WERI-Rb-1 (cell line): ENCODE results near the gene YBX2.

ENCODE experiments used
- DNase-seq: peaks from one replicate; pipeline ENCODE4 v3.0.0-alpha.2; 2020
- H3K27ac ChIP-seq: fragments of 250-450 bp; sonication (Bioruptor Pico); 2 replicates; pipeline ENCODE4 v1.5.1; 2020; ENCODE audit warnings: mild to moderate bottlenecking, moderate library complexity
- H3K27me3 ChIP-seq: fragments of 250-450 bp; sonication (Bioruptor Pico); 2 replicates; pipeline ENCODE4 v1.5.1; 2021; ENCODE audit warnings: mild to moderate bottlenecking, low read depth, moderate library complexity; ENCODE audit not compliant: insufficient read depth, severe bottlenecking
- H3K36me3 ChIP-seq: fragments of 250-450 bp; sonication (Bioruptor Pico); 2 replicates; pipeline ENCODE4 v1.5.1; 2020; ENCODE audit warnings: mild to moderate bottlenecking, moderate library complexity
- H3K4me3 ChIP-seq: 2 replicates; pipeline ENCODE4 v1.5.1; 2011; ENCODE audit warnings: low read depth, mild to moderate bottlenecking, control low read depth, low read length
- H3K9me3 ChIP-seq: fragments of 250-450 bp; sonication (Bioruptor Pico); 2 replicates; pipeline ENCODE4 v1.5.1; 2021; ENCODE audit warnings: mild to moderate bottlenecking, moderate library complexity; ENCODE audit not compliant: severe bottlenecking
- TF ChIP-seq, protein P1 (sequence below): IDR thresholded peaks from 2 replicates; pipeline ENCODE4 v1.5.1; 2011; ENCODE audit warnings: low read depth, mild to moderate bottlenecking, control low read depth, inconsistent platforms, low read length

Gene YBX2

DNA sequence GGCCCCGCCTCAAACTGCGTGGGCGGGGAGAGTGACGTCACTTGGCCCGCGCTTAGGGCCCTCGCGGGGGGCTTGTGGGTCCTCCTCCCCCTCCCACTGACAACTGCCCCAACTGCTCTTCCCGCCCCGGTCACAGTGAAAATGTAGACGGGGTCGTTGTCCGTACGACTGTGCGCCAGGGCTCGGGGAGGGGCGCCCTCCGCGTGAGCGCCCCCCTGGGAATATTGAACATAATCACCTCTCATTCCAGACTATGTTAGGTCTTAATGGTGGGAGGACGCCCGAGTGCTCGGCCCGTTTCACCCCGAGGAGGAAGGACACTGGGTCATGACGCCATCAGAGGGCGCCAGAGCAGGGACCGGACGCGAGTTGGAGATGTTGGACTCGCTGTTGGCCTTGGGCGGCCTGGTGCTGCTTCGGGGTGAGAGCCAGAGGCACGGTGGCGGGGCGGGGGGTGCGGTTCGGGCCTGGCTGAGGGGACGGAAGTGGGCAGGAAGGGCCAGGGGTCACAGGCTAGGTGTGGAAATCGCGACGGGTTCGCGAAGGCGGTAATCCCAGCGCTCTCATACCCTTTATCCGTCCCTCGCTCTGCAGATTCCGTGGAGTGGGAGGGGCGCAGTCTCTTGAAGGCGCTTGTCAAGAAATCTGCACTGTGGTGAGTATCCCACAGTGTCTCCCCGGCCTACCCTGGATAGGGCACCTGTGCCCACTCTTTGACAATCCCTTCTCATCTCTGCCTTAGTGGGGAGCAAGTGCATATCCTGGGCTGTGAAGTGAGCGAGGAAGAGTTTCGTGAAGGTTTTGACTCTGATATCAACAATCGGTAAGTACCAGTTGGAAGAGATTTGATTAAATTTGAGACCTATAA is 42.0 kb downstream of the YBX2 start, which contains the start of gene ELP5:
ELP5 (plus strand) TSS at position 40 of the 868 bp plus-strand sequence; CDS start at position 376, 336 bp downstream.
- peak; percentile 94 for DNase-seq
- Histone ChIP-seq H3K36me3 (peaks cover 48% of the 10 kb centered on the region), H3K27me3 (no peaks in the 10 kb centered on the region), H3K9me3 (no peaks in the 10 kb centered on the region), H3K27ac (peak within 1 kb of the TSS; percentile 98), H3K4me3 (peak within 1 kb of the TSS; percentile 75)
- TF ChIP-seq, protein P1, sequence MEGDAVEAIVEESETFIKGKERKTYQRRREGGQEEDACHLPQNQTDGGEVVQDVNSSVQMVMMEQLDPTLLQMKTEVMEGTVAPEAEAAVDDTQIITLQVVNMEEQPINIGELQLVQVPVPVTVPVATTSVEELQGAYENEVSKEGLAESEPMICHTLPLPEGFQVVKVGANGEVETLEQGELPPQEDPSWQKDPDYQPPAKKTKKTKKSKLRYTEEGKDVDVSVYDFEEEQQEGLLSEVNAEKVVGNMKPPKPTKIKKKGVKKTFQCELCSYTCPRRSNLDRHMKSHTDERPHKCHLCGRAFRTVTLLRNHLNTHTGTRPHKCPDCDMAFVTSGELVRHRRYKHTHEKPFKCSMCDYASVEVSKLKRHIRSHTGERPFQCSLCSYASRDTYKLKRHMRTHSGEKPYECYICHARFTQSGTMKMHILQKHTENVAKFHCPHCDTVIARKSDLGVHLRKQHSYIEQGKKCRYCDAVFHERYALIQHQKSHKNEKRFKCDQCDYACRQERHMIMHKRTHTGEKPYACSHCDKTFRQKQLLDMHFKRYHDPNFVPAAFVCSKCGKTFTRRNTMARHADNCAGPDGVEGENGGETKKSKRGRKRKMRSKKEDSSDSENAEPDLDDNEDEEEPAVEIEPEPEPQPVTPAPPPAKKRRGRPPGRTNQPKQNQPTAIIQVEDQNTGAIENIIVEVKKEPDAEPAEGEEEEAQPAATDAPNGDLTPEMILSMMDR, result 0 out of 2 replicates have a peak, but pooled peaks have one; percentile 24

DNA sequence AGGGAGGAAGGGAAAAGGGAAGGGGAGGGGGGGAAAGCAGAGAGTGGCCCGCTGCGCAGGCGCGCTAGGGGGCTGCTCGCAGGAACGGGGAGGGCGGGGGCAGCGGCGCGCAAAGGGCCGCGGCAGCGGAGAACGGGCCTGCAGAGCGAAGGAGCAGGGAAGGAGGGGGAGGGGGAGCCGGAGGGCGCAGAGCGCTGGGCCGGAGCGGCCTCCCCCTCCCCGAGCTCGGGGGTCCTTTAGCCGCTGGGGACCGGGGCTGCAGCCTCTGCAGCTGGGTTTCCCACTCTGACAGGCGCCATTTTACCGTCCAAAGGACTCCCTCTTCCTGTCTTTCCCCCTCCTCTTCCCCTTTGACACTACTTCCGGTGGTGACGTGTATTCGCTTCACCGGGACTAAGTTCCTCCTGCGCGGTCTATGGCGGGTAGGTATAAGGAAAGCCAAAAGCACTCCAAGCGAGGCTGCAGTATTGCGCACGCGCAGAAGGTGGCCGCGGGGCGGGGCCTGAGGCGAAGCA is 42.7 kb downstream of the YBX2 start, which contains the start of gene CTDNEP1:
CTDNEP1 (minus strand) TSS at position 74 of the 515 bp plus-strand sequence. CDS start 438 bp downstream, outside the sequence.
- Histone ChIP-seq H3K4me3 (peak within 1 kb of the TSS; percentile 75), H3K36me3 (peaks cover 46% of the 10 kb centered on the region), H3K27me3 (no peaks in the 10 kb centered on the region), H3K9me3 (no peaks in the 10 kb centered on the region), H3K27ac (peak within 1 kb of the TSS; percentile 98)
- TF ChIP-seq, protein P1, result no peak
- peak; percentile 98 for DNase-seq

DNA sequence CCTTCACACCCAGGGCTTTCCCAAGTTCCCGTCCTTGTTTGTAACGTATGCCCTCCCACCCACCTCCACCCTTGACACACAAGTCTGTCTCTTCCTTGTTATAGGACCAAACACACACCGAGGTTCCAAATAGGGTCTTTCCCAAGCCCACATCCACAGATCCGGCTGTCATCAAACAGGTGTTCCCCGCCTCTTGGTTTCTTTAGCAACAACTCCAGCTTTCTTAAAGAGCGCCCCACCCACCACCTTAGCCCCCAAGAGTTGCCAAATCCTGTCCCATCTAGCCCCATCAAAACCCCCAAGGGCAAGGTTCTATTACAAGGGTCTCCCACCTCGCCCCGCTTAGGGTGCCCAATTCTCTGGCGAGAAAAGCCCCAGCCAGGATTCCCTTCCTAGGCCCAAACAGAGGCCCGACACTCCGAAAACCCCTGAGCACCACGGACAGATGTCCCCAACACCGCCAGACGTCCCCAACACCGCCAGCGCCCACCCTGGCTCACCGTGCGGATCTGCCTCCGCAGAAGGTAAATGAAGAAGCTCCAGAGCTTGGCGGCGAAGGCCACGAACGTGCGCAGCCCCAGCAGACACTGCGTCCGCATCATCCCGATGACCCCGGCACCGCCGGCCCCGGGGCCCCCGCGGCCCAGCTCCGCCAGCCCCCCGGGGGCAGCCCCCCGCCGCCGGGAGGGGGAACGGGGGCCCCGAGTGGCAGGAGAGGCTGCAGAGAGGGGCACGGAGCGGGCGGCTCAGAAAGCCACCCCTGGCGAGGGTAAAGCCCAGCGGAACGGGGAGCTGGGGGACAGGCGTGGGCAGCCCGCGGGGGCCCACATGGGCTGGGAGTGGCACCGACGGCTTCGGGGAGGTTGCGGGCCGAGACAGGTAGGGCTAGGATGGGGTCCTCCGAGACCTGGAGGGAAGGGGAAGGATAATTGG is 43.5 kb downstream of the YBX2 start:
- TF ChIP-seq, protein P1, result no peak
- H3K27me3 ChIP-seq, result no peaks in the 10 kb centered on the region
- H3K27ac ChIP-seq, result peak overlapping the region; percentile 98
- H3K36me3 ChIP-seq, result peaks cover 46% of the 10 kb centered on the region
- no peaks in the 10 kb centered on the region for H3K9me3 ChIP-seq
- peak overlapping the region; percentile 75 for H3K4me3 ChIP-seq
- DNase-seq, result no peak

DNA sequence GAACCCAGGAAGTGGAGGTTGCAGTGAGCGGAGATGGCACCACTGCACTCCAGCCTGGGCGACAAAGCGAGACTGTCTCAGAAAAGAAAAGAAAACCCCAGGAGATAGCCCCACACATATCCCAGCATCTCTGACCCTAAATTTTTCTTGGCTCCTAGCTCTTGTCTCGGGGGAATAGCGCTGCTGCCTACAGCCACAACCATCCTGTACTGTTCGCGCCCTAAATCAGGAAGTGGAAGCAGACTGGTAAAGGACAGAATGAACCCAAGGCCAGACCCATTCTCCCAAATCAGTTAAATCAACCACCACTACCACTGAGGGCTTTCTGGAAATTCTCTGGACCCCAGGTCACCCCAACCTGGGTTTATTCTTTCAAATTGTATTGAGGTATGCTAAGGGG is 44.6 kb downstream of the YBX2 start:
- no peak overlapping the region; the same call in 1 of the 2 replicates for H3K27ac ChIP-seq
- TF ChIP-seq, protein P1, result no peak

DNA sequence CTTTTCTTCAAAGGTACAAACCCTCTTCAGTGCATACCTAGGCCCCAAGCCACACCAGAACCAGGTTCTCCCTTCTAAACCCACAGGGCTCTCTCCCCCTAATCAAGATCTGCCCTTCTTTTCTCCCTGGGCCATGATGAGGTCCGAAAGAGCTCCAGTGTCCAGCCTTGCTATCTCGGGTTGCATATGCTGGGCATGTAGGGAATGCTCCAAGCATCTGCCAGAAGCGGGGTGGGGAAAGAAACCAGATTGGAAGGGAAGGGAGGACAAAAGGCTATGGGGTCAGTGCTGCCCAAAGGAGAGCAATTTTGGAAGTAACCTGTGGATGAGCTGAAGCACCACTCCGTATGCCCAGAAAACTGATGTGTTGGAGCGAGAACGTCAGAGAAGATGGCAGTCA is 45.2 kb downstream of the YBX2 start:
- no peaks in the 10 kb centered on the region for H3K9me3 ChIP-seq
- TF ChIP-seq, protein P1, result no peak
- no peak overlapping the region for H3K27ac ChIP-seq
- DNase-seq, result no peak
- H3K4me3 ChIP-seq, result no peak overlapping the region
- H3K36me3 ChIP-seq, result peaks cover 46% of the 10 kb centered on the region
- H3K27me3 ChIP-seq, result no peaks in the 10 kb centered on the region

More for the DNA sequence above, 44.6 kb downstream of the YBX2 start:
- peaks cover 46% of the 10 kb centered on the region for H3K36me3 ChIP-seq
- DNase-seq, result no peak
- H3K4me3 ChIP-seq, result no peak overlapping the region
- no peaks in the 10 kb centered on the region for H3K27me3 ChIP-seq
- H3K9me3 ChIP-seq, result no peaks in the 10 kb centered on the region
